ENCODE data around the gene ACYP1. TPM values are rescaled to one million over a fixed set of nuclear protein-coding genes. Genes with fewer than 3 reads are reported as not detected.

Gene ACYP1
- total and polyA plus RNA-seq, 5 experiments from 2014 or later = 12.8 to 25.1 (median 17.7) TPM

GRCh38 chr14:75025876-75026275, 37.9 kb downstream of the ACYP1 start:
- H3K27ac Mint-ChIP-seq = no peak overlapping the region

DNA sequence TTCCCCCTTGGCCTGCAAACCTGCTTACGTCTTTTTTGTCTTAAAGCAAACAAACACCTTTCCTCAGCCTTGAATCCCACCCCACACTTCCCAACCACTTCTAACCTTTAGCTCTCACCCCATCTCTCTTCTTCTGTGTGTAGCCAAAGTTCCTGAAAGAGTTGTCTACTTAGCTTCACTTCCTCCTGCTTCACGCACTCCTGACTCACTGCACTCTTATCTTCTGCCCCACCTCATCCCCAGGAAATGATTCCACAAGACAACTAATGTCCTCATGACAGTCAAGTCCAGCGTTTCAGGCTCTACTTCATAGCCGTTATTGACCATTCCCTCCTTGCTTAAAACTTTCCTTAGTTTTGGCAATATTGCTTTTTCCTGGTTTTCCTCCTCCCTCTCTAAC, 38.7 kb downstream of the ACYP1 start:
- Mint-ChIP-seq H3K9me3 (no peaks in the 10 kb centered on the region), H3K4me3 (no peak overlapping the region), H3K27me3 (no peaks in the 10 kb centered on the region), H3K4me1 (no peaks in the 10 kb centered on the region), H3K36me3 (peaks cover 0 to 51% (median 14%) of the 10 kb centered on the region in 3 donors), H3K27ac (no peak overlapping the region)
- ATAC-seq = no peak
- no peak for DNase-seq
- POLR2A ChIA-PET = no interaction called here

More at GRCh38 chr14:75025876-75026275, 37.9 kb downstream of the ACYP1 start:
- H3K4me3 Mint-ChIP-seq = no peak overlapping the region
- peaks cover 7 to 52% (median 18%) of the 10 kb centered on the region in 3 donors for H3K36me3 Mint-ChIP-seq
- no peaks in the 10 kb centered on the region for H3K9me3 Mint-ChIP-seq
- peaks cover 0 to 3% (median 0%) of the 10 kb centered on the region in 4 donors for H3K4me1 Mint-ChIP-seq
- no peak for DNase-seq
- POLR2A ChIA-PET = no interaction called here
- no peaks in the 10 kb centered on the region for H3K27me3 Mint-ChIP-seq
- ATAC-seq = no peak

DNA sequence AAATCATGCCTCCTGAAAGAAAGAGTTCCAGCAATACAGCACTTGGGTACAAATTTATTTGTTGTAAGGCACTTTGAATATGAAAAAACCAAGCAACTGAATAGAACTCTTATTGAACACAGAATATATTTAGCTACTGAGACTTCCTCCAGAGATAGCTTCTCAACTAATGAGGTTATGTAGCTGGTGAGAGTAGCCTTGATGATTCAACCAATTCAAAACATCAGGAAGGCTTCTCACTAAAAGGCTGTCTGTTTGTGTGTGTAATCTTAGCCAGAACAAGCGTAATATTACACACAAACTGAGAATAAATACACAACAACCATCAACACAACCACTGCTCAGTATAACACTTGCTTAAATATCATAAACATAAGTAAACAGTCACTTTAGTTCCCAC, 40.7 kb downstream of the ACYP1 start:
- no peaks in the 10 kb centered on the region for H3K27me3 Mint-ChIP-seq
- no peak overlapping the region for H3K4me3 Mint-ChIP-seq
- peaks cover 0 to 53% (median 15%) of the 10 kb centered on the region in 3 donors for H3K36me3 Mint-ChIP-seq
- no peak for DNase-seq
- no peak overlapping the region for H3K27ac Mint-ChIP-seq
- H3K9me3 Mint-ChIP-seq = no peaks in the 10 kb centered on the region
- ATAC-seq = no peak
- POLR2A ChIA-PET = no interaction called here
- peaks cover 0 to 2% (median 0%) of the 10 kb centered on the region in 4 donors for H3K4me1 Mint-ChIP-seq

GRCh38 chr14:75022655-75023054, 41.2 kb downstream of the ACYP1 start:
- POLR2A ChIA-PET = no interaction called here
- Mint-ChIP-seq H3K36me3 (peaks cover 0 to 53% (median 15%) of the 10 kb centered on the region in 3 donors), H3K27ac (peak overlapping the region in 1 of 10 donors; percentile 1), H3K4me3 (no peak overlapping the region), H3K4me1 (peaks cover 0 to 2% (median 0%) of the 10 kb centered on the region in 4 donors), H3K27me3 (no peaks in the 10 kb centered on the region), H3K9me3 (no peaks in the 10 kb centered on the region)
- no peak for ATAC-seq
- peak in 1 of 10 donors; percentile 1 for DNase-seq

DNA sequence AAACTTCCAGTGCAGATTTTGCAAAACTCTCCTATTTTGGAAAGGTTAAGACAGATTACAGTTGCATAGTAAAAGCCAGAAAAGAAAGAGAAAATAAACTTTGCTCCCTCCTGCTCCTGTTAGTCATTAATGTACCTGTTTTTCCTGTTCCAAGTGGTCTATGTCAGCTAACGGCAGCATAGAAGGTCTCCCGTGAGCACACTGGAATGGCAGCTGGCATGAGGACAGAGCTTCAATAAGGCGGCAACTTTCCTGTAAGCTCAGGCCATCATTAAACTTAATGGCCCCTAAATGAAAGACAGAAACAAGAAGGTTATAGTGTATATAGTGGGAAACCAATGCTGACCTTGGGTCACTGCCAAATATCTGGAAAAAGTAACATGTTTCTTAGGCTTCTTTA, 45.1 kb downstream of the ACYP1 start:
- DNase-seq = no peak
- Mint-ChIP-seq H3K9me3 (no peaks in the 10 kb centered on the region), H3K27ac (no peak overlapping the region), H3K27me3 (no peaks in the 10 kb centered on the region), H3K4me1 (peaks cover 0 to 2% (median 0%) of the 10 kb centered on the region in 4 donors), H3K4me3 (no peak overlapping the region), H3K36me3 (peaks cover 0 to 86% (median 17%) of the 10 kb centered on the region in 3 donors)
- ATAC-seq = no peak
- POLR2A ChIA-PET = no interaction called here

- no peaks in the 10 kb centered on the region for H3K27me3 Mint-ChIP-seq
- POLR2A ChIA-PET = no interaction called here
- H3K36me3 Mint-ChIP-seq = peaks cover 0 to 87% (median 9%) of the 10 kb centered on the region in 3 donors
- peak overlapping the region in 3 of 10 donors; percentile 14 to 56 (median 15) for H3K27ac Mint-ChIP-seq
- no peak for ATAC-seq
- no peaks in the 10 kb centered on the region for H3K9me3 Mint-ChIP-seq
- DNase-seq = no peak
- H3K4me1 Mint-ChIP-seq = peaks cover 0 to 3% (median under 1%) of the 10 kb centered on the region in 4 donors
- H3K4me3 Mint-ChIP-seq = no peak overlapping the region
These were observed 47.0 kb downstream of the ACYP1 start for GRCh38 chr14:75016815-75017214.

- Mint-ChIP-seq H3K9me3 (no peaks in the 10 kb centered on the region), H3K4me3 (no peak overlapping the region), H3K27me3 (no peaks in the 10 kb centered on the region), H3K4me1 (peaks cover 7 to 13% (median 10%) of the 10 kb centered on the region in 4 donors), H3K27ac (no peak overlapping the region), H3K36me3 (peaks cover 0 to 79% (median 6%) of the 10 kb centered on the region in 3 donors)
- ATAC-seq = no peak
- DNase-seq = no peak
- POLR2A ChIA-PET = no interaction called here
These were observed 48.3 kb downstream of the ACYP1 start for GRCh38 chr14:75015496-75015895.

GRCh38 chr14:75013290-75013689, 50.5 kb downstream of the ACYP1 start:
- Mint-ChIP-seq H3K4me3 (no peak overlapping the region), H3K27me3 (no peaks in the 10 kb centered on the region), H3K4me1 (peaks cover 7 to 19% (median 13%) of the 10 kb centered on the region in 4 donors), H3K36me3 (peaks cover 0 to 81% (median 4%) of the 10 kb centered on the region in 3 donors), H3K27ac (peak overlapping the region in 3 of 10 donors; percentile 41 to 77 (median 43)), H3K9me3 (no peaks in the 10 kb centered on the region)
- POLR2A ChIA-PET = interaction anchor here (0.7 kb wide), 1 partner anchor 128 kb away, joined by 4 read pairs; no protein-coding TSS in a partner anchor
- ATAC-seq (no peak), DNase-seq (no peak)

- no peak for ATAC-seq
- POLR2A ChIA-PET = no interaction called here
- DNase-seq = no peak
- H3K4me1 Mint-ChIP-seq = peaks cover 11 to 22% (median 16%) of the 10 kb centered on the region in 4 donors
- peak overlapping the region; percentile 28 to 89 (median 75) for H3K27ac Mint-ChIP-seq
- H3K36me3 Mint-ChIP-seq = peaks cover 3 to 81% (median 13%) of the 10 kb centered on the region in 3 donors
- H3K4me3 Mint-ChIP-seq = no peak overlapping the region
- H3K27me3 Mint-ChIP-seq = no peaks in the 10 kb centered on the region
- H3K9me3 Mint-ChIP-seq = no peaks in the 10 kb centered on the region
These were observed 52.3 kb downstream of the ACYP1 start for GRCh38 chr14:75011356-75011994.

GRCh38 chr14:75010472-75011093, 53.2 kb downstream of the ACYP1 start:
- DNase-seq (no peak), ATAC-seq (no peak)
- peak overlapping the region in 9 of 10 donors; percentile 17 to 73 (median 41) for H3K27ac Mint-ChIP-seq
- POLR2A ChIA-PET = no interaction called here
- peaks cover 12 to 26% (median 18%) of the 10 kb centered on the region in 4 donors for H3K4me1 Mint-ChIP-seq
- no peaks in the 10 kb centered on the region for H3K27me3 Mint-ChIP-seq
- no peaks in the 10 kb centered on the region for H3K9me3 Mint-ChIP-seq
- H3K4me3 Mint-ChIP-seq = no peak overlapping the region
- peaks cover 3 to 81% (median 15%) of the 10 kb centered on the region in 3 donors for H3K36me3 Mint-ChIP-seq

GRCh38 chr14:75009176-75009575, 54.6 kb downstream of the ACYP1 start:
- Mint-ChIP-seq H3K4me3 (no peak overlapping the region), H3K36me3 (peaks cover 3 to 84% (median 14%) of the 10 kb centered on the region in 3 donors), H3K27me3 (no peaks in the 10 kb centered on the region), H3K9me3 (no peaks in the 10 kb centered on the region), H3K4me1 (peaks cover 15 to 39% (median 31%) of the 10 kb centered on the region in 4 donors), H3K27ac (peak overlapping the region in 6 of 10 donors; percentile 6 to 60 (median 24))
- POLR2A ChIA-PET = no interaction called here
- no peak for DNase-seq
- ATAC-seq = no peak

- Mint-ChIP-seq H3K27ac (peak overlapping the region in 7 of 10 donors; percentile 37 to 99 (median 67)), H3K4me1 (peaks cover 16 to 51% (median 45%) of the 10 kb centered on the region in 4 donors), H3K36me3 (peaks cover 3 to 63% (median 14%) of the 10 kb centered on the region in 3 donors), H3K4me3 (peak overlapping the region in 4 of 10 donors; percentile 3 to 41 (median 21)), H3K9me3 (no peaks in the 10 kb centered on the region), H3K27me3 (no peaks in the 10 kb centered on the region)
- ATAC-seq = no peak
- DNase-seq = no peak
- POLR2A ChIA-PET = interaction anchor here (0.5 kb wide), 1 partner anchor 32 kb away, joined by 3 read pairs; no protein-coding TSS in a partner anchor
These were observed 58.5 kb downstream of the ACYP1 start for GRCh38 chr14:75005357-75005756.
